Endothelial cell of umbilical vein (primary cell): ENCODE results near the gene NRXN3. TPM values are rescaled to one million over a fixed set of nuclear protein-coding genes. Genes with fewer than 3 reads are reported as not detected.

ENCODE experiments used
- BruUV-seq: library from RNA; stranded (reverse); fragments of 400-500 nt; replicated peaks from 2 replicates; lab custom pipeline; 2021; lab: Mats Ljungman, UMichigan
- CTCF ChIA-PET: fragments of 300-600, 350-600 bp; sonication (Branson Sonifier 250); formaldehyde crosslinking; loops from one replicate; lab custom pipeline; 2021; ENCODE audit warnings: antibody characterized with exemption, inconsistent platforms; lab: Charles Lee
- POLR2A ChIA-PET: fragments of 300-600, 350-600 bp; sonication (Branson Sonifier 250); formaldehyde crosslinking; loops from one replicate; lab custom pipeline; 2021; ENCODE audit warnings: antibody characterized with exemption, inconsistent platforms; lab: Charles Lee
- DNase-seq: peaks from one replicate; pipeline ENCODE4 v3.0.0-alpha.2; 2011; ENCODE audit warnings: low read depth, low spot score
- FAIRE-seq: peaks from 2 replicates; lab custom pipeline; 2011; peaks lifted over from hg19 to GRCh38; lab: Jason Lieb, UNC
- H2AFZ ChIP-seq: 2 replicates; pipeline ENCODE4 v1.6.0; 2012; ENCODE audit warnings: low read depth, low read length, control low read depth, inconsistent platforms
- H3K27ac ChIP-seq: 2 replicates; pipeline ENCODE4 v1.5.1; 2011; ENCODE audit warnings: low read depth, mild to moderate bottlenecking, control low read depth, low read length, moderate library complexity; ENCODE audit not compliant: insufficient read depth
- H3K27me3 ChIP-seq, 2 experiments: 2 replicates each; pipeline versions ENCODE4 v1.6.0 to v1.6.1; 2011; ENCODE audit warnings: low read length in 2 of 2, mixed read lengths in 1 of 2; ENCODE audit not compliant: control insufficient read depth in 2 of 2, insufficient read depth in 2 of 2
- H3K36me3 ChIP-seq, 2 experiments: 2 replicates in 1 of 2; 3 replicates in 1 of 2; pipeline ENCODE4 v1.5.1; 2011; ENCODE audit warnings: low read length in 2 of 2, mild to moderate bottlenecking in 1 of 2, moderate library complexity in 1 of 2; ENCODE audit not compliant: control insufficient read depth in 2 of 2, insufficient read depth in 2 of 2; ENCODE audit errors: extremely low read depth in 1 of 2
- H3K4me1 ChIP-seq: 3 replicates; pipeline ENCODE4 v1.5.1; 2011; ENCODE audit warnings: mild to moderate bottlenecking, low read length; ENCODE audit not compliant: control insufficient read depth, insufficient read depth; ENCODE audit errors: extremely low read depth
- H3K4me2 ChIP-seq: 2 replicates; pipeline ENCODE4 v1.6.1; 2011; ENCODE audit warnings: low read length, control low read depth, mixed read lengths; ENCODE audit not compliant: insufficient read depth
- H3K4me3 ChIP-seq, 3 experiments: fragments of 200-600 bp in 1 of 3; sonication (generic), shearing (Covaris generic) in 1 of 3; replicated peaks in 1 of 3; 2 replicates each; pipeline ENCODE4 v1.5.1; 2011 to 2016; ENCODE audit warnings: control low read depth in 3 of 3, low read length in 3 of 3, mild to moderate bottlenecking in 2 of 3, inconsistent platforms in 1 of 3, low read depth in 1 of 3, moderate library complexity in 1 of 3; ENCODE audit not compliant: insufficient read depth in 1 of 3
- H3K79me2 ChIP-seq: 2 replicates; pipeline ENCODE4 v1.6.0; 2012; ENCODE audit warnings: low read length, inconsistent platforms; ENCODE audit not compliant: control insufficient read depth, insufficient read depth
- H3K9ac ChIP-seq: replicated peaks from 2 replicates; pipeline ENCODE3; 2011; ENCODE audit warnings: low read length, control low read depth; ENCODE audit not compliant: insufficient read depth; ENCODE audit errors: extremely low read depth
- H3K9me1 ChIP-seq: replicated peaks from 3 replicates; pipeline ENCODE4 v1.6.0; 2011; ENCODE audit warnings: mild to moderate bottlenecking, low read length; ENCODE audit not compliant: control insufficient read depth, insufficient read depth; ENCODE audit errors: extremely low read depth
- H3K9me3 ChIP-seq: replicated peaks from 2 replicates; pipeline ENCODE4 v1.5.1; 2012; ENCODE audit warnings: low read length, inconsistent platforms; ENCODE audit not compliant: control insufficient read depth, insufficient read depth
- H4K20me1 ChIP-seq: replicated peaks from 2 replicates; pipeline ENCODE3; 2011; ENCODE audit warnings: mild to moderate bottlenecking, low read length; ENCODE audit not compliant: control insufficient read depth, insufficient read depth; ENCODE audit errors: extremely low read depth
- CTCF ChIP-seq, 2 donors: IDR thresholded peaks; 1 replicate in 1 of 2; 2 replicates in 1 of 2; pipeline ENCODE4 v1.5.1; 2011; ENCODE audit warnings: low read length in 2 of 2, mild to moderate bottlenecking in 2 of 2, moderate library complexity in 2 of 2, control low read depth in 1 of 2, inconsistent platforms in 1 of 2, low read depth in 1 of 2; ENCODE audit not compliant: insufficient read depth in 1 of 2; ENCODE audit errors: extremely low read depth in 1 of 2
- EZH2 ChIP-seq: IDR thresholded peaks from 2 replicates; pipeline ENCODE4 v1.6.1; 2012; ENCODE audit warnings: borderline replicate concordance, low read depth, mild to moderate bottlenecking, moderate library complexity, low read length, inconsistent platforms; ENCODE audit not compliant: severe bottlenecking
- FOS ChIP-seq: IDR thresholded peaks from 2 replicates; pipeline ENCODE4 v1.6.1; 2011; ENCODE audit warnings: mild to moderate bottlenecking, low read length, moderate library complexity, borderline replicate concordance; ENCODE audit not compliant: insufficient read depth
- GATA2 ChIP-seq: IDR thresholded peaks from 2 replicates; pipeline ENCODE4 v1.7.0; 2011; ENCODE audit warnings: low read depth, mild to moderate bottlenecking, moderate library complexity, mixed read lengths, low read length; ENCODE audit not compliant: insufficient read length, insufficient read depth
- JUN ChIP-seq: IDR thresholded peaks from 2 replicates; pipeline ENCODE4 v1.6.1; 2011; ENCODE audit warnings: borderline replicate concordance, low read depth; ENCODE audit not compliant: insufficient read length, insufficient read depth
- MYC ChIP-seq: IDR thresholded peaks from one replicate; pipeline ENCODE4 v1.6.1; 2011; ENCODE audit warnings: mild to moderate bottlenecking, low read depth, low read length
- POLR2A ChIP-seq: IDR thresholded peaks from 2 replicates; pipeline ENCODE4 v1.6.1; 2012; ENCODE audit warnings: low read depth, mild to moderate bottlenecking, control low read depth, low read length
- POLR2AphosphoS5 ChIP-seq: IDR thresholded peaks from 2 replicates; pipeline ENCODE4 v1.6.1; 2012; ENCODE audit warnings: low read depth, mild to moderate bottlenecking, control low read depth, low read length, moderate library complexity; ENCODE audit not compliant: insufficient read depth
- dilution Hi-C: fragments of 300-500 bp; cut with MboI; formaldehyde crosslinking; loops from one replicate; pipeline ENCODE4 v1.15.0; 2019; ENCODE audit warnings: low sequenced_read_pairs; ENCODE audit not compliant: extremely low pct_ligation_motif_present
- intact Hi-C: fragments of 100-400 bp; cut with micrococcal nuclease; formaldehyde crosslinking; loops from one replicate; pipeline ENCODE4 v1.10.0; 2022
- polyA plus RNA-seq, 4 experiments: library from polyadenylated mRNA; depleted of rRNA in 3 of 4; stranded (reverse) in 3 of 4; unstranded in 1 of 4; fragments of >200 nt; gene quantifications; 2 replicates each; pipeline versions ENCODE4 v1.2.1 to v1.2.3, GENCODE V29; 2011 to 2012; ENCODE audit warnings: missing spikeins in 1 of 4
- total RNA-seq: library from RNA; stranded (reverse); gene quantifications from 2 replicates; pipeline ENCODE4 v1.2.3, GENCODE V29; 2021
- TF ChIP-seq, protein P1 (sequence below): IDR thresholded peaks from 2 replicates; pipeline ENCODE4 v1.6.1; 2011; ENCODE audit not compliant: insufficient read depth, insufficient read length

Gene NRXN3
- total and polyA plus RNA-seq, 2 donors (not counting 3 experiments of a cell fraction or from before 2014, with no cell fraction given), result 0.72 to 4.2 TPM

- TF ChIP-seq EZH2 (no peak), FOS (no peak), POLR2A (no peak), POLR2AphosphoS5 (no peak), GATA2 (no peak), MYC (no peak), JUN (no peak), CTCF (IDR thresholded peaks at IDR 0.05; ENCODE audit: extremely low read depth in 1 of 2, insufficient read depth in 1 of 2, low read depth in 1 of 2, low read length in 2 of 2) (no peak)
- TF ChIP-seq, protein P1, sequence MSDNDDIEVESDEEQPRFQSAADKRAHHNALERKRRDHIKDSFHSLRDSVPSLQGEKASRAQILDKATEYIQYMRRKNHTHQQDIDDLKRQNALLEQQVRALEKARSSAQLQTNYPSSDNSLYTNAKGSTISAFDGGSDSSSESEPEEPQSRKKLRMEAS, result no peak
- no peak overlapping the region for H3K27ac ChIP-seq
- ChIA-PET POLR2A (no interaction called here), CTCF (no interaction called here)
- no peak overlapping the region for H2AFZ ChIP-seq
- BruUV-seq, result no TSS peak
- no peaks in the 10 kb centered on the region for H3K9me1 ChIP-seq
- intact Hi-C loops (no loop called here), dilution Hi-C loops (no loop called here)
- FAIRE-seq (no peak), DNase-seq (no peak)
- H3K9me3 ChIP-seq, result peaks cover 4% of the 10 kb centered on the region
- H3K4me3 ChIP-seq, result no peak overlapping the region
- H3K36me3 ChIP-seq, result no peaks in the 10 kb centered on the region
- no peaks in the 10 kb centered on the region for H4K20me1 ChIP-seq
- H3K4me1 ChIP-seq, result no peaks in the 10 kb centered on the region
- no peak overlapping the region for H3K4me2 ChIP-seq
- H3K27me3 ChIP-seq, result no peaks in the 10 kb centered on the region
- H3K79me2 ChIP-seq, result no peaks in the 10 kb centered on the region
- no peak overlapping the region for H3K9ac ChIP-seq
Observed at GRCh38 chr14:79629411-79630287, 1459.5 kb downstream of the NRXN3 start.
